ENCODE data around the gene ELF5.

The ELF5 gene

DNA sequence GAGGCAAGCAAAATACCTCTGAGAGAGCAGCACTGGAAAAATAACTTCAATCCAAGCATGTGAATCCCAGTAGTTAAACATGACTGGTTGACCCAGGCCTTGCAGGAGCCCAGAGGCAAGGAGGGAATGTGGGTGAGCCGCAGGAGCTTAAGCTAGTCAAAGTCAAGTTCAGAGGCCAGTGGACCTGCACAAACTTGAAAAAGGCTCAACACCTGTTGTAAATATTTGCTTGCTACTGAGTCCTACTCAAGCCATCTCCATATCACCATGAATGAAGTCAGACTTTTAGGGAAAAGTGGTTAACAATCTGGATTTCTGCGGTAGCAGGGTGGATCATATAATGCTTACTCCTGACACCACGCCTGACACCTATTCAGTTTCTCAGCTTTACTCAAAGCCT lies 79.7 kb downstream of the ELF5 start:
- H3K27me3 ChIP-seq (ENCODE audit: control insufficient read depth in 1 of 2, insufficient read depth in 1 of 2, low read length in 2 of 2): no peaks in the 10 kb centered on the region
- WGBS: 92% methylated on average over 3 of the region's 3 CpGs

DNA sequence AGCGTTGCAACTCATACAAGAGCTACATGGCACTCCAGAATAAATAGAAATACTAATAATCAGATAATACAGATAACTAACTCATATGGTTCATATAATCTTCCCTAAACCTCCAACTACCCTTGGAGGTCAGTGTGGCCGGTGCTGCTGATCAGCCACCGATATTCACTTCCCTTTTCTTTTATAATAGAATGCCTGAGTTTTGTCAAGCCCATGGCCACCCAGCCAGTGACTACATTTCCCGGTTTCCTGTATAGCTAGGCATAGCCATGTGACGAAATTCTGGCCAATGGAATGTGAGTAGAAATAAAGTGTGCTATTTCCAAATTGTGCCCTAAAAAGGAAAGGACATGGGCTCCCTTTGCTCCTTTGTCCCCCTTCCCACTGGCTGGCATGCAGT lies 80.8 kb downstream of the ELF5 start:
- DNase-seq: no peak

More for the DNA sequence above, 79.7 kb downstream of the ELF5 start:
- H3K27ac ChIP-seq (ENCODE audit: low read length, poor library complexity, severe bottlenecking): no peak overlapping the region
- H3K4me1 ChIP-seq (ENCODE audit: control insufficient read depth, insufficient read depth, low read depth, low read length): peaks cover 2% of the 10 kb centered on the region
- no peak overlapping the region for H3K4me2 ChIP-seq (ENCODE audit: low read length, poor library complexity, severe bottlenecking)
- H3K4ac ChIP-seq (ENCODE audit: low read depth in 1 of 2, low read length in 2 of 2): no peak overlapping the region
- no peak overlapping the region for H3K9ac ChIP-seq (ENCODE audit: low read length)
- no peak overlapping the region for H2AK5ac ChIP-seq (ENCODE audit: low read length, severe bottlenecking)
- H3K18ac ChIP-seq (ENCODE audit: low read depth in 1 of 2, low read length in 2 of 2): no peak overlapping the region
- H3K23ac ChIP-seq (ENCODE audit: low read length in 2 of 2): no peak overlapping the region
- no peak overlapping the region for H3K14ac ChIP-seq (ENCODE audit: low read length in 2 of 2)
- H4K8ac ChIP-seq (ENCODE audit: low read length): no peak overlapping the region
- H2BK15ac ChIP-seq (ENCODE audit: low read depth, poor library complexity, severe bottlenecking): no peak overlapping the region
- H3K36me3 ChIP-seq (ENCODE audit: control insufficient read depth in 1 of 2, insufficient read depth in 2 of 2, low read depth in 1 of 2, low read length in 2 of 2): no peaks in the 10 kb centered on the region
- no peak overlapping the region for H2BK12ac ChIP-seq (ENCODE audit: low read length in 2 of 2)
- no peaks in the 10 kb centered on the region for H3K79me1 ChIP-seq (replicated peaks; ENCODE audit: low read length, poor library complexity, severe bottlenecking)
- no peak overlapping the region for H2BK120ac ChIP-seq (ENCODE audit: low read depth, low read length)
- no peaks in the 10 kb centered on the region for H3K9me3 ChIP-seq (ENCODE audit: control insufficient read depth, low read length)
- DNase-seq: no peak
- H2AFZ ChIP-seq (ENCODE audit: low read depth, low read length): no peak overlapping the region
- H3K4me3 ChIP-seq (ENCODE audit: insufficient read depth in 1 of 2, low read depth in 1 of 2, low read length in 2 of 2): no peak overlapping the region
- no peak overlapping the region for H4K91ac ChIP-seq (ENCODE audit: low read length)
- no peak overlapping the region for H2BK5ac ChIP-seq (ENCODE audit: low read depth, low read length, poor library complexity, severe bottlenecking)

DNA sequence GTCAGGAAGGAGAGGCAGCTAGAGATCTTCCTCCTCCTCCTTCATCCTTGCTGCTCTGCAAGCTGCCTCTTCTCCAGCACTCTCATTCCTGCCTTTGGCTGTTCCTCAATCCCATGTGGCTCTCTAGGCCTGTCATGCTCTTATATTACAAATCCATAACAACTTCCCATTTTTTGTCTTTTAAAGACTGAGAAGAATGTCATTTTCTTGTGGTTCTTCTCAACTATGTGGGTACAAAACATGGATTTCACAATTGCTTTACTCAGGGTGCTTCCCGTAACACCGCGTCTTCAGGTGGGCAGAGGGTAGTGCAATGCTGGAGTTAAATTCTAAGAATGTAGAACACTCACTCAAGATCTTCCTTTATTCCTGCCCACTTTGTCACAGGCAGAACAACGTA lies 81.6 kb downstream of the ELF5 start:
- no peak for DNase-seq
- no peak overlapping the region for H3K4me2 ChIP-seq (ENCODE audit: low read length, poor library complexity, severe bottlenecking)
- no peak overlapping the region for H3K27ac ChIP-seq (ENCODE audit: low read length, poor library complexity, severe bottlenecking)
- peaks cover 2% of the 10 kb centered on the region for H3K4me1 ChIP-seq (ENCODE audit: control insufficient read depth, insufficient read depth, low read depth, low read length)
- H3K36me3 ChIP-seq (ENCODE audit: control insufficient read depth in 1 of 2, insufficient read depth in 2 of 2, low read depth in 1 of 2, low read length in 2 of 2): no peaks in the 10 kb centered on the region
- H3K14ac ChIP-seq (ENCODE audit: low read length in 2 of 2): no peak overlapping the region
- WGBS: 97% methylated on average over 4 of the region's 4 CpGs
- no peak overlapping the region for H3K18ac ChIP-seq (ENCODE audit: low read depth in 1 of 2, low read length in 2 of 2)
- H3K4ac ChIP-seq (ENCODE audit: low read depth in 1 of 2, low read length in 2 of 2): no peak overlapping the region
- H2AK5ac ChIP-seq (ENCODE audit: low read length, severe bottlenecking): no peak overlapping the region
- no peak overlapping the region for H3K4me3 ChIP-seq (ENCODE audit: insufficient read depth in 1 of 2, low read depth in 1 of 2, low read length in 2 of 2)
- H3K9me3 ChIP-seq (ENCODE audit: control insufficient read depth, low read length): no peaks in the 10 kb centered on the region
- no peak overlapping the region for H3K23ac ChIP-seq (ENCODE audit: low read length in 2 of 2)
- no peak overlapping the region for H2BK12ac ChIP-seq (ENCODE audit: low read length in 2 of 2)
- H4K8ac ChIP-seq (ENCODE audit: low read length): no peak overlapping the region
- no peaks in the 10 kb centered on the region for H3K79me1 ChIP-seq (replicated peaks; ENCODE audit: low read length, poor library complexity, severe bottlenecking)
- H3K27me3 ChIP-seq (ENCODE audit: control insufficient read depth in 1 of 2, insufficient read depth in 1 of 2, low read length in 2 of 2): no peaks in the 10 kb centered on the region
- no peak overlapping the region for H4K91ac ChIP-seq (ENCODE audit: low read length)
- H2AFZ ChIP-seq (ENCODE audit: low read depth, low read length): no peak overlapping the region
- H2BK15ac ChIP-seq (ENCODE audit: low read depth, poor library complexity, severe bottlenecking): no peak overlapping the region
- no peak overlapping the region for H3K9ac ChIP-seq (ENCODE audit: low read length)
- no peak overlapping the region for H2BK5ac ChIP-seq (ENCODE audit: low read depth, low read length, poor library complexity, severe bottlenecking)
- no peak overlapping the region for H2BK120ac ChIP-seq (ENCODE audit: low read depth, low read length)

More for the DNA sequence above, 80.8 kb downstream of the ELF5 start:
- no peak overlapping the region for H2AFZ ChIP-seq (ENCODE audit: low read depth, low read length)
- no peak overlapping the region for H2BK12ac ChIP-seq (ENCODE audit: low read length in 2 of 2)
- H2BK120ac ChIP-seq (ENCODE audit: low read depth, low read length): no peak overlapping the region
- H2AK5ac ChIP-seq (ENCODE audit: low read length, severe bottlenecking): no peak overlapping the region
- no peak overlapping the region for H3K14ac ChIP-seq (ENCODE audit: low read length in 2 of 2)
- H2BK15ac ChIP-seq (ENCODE audit: low read depth, poor library complexity, severe bottlenecking): no peak overlapping the region
- no peak overlapping the region for H3K4me2 ChIP-seq (ENCODE audit: low read length, poor library complexity, severe bottlenecking)
- no peak overlapping the region for H3K27ac ChIP-seq (ENCODE audit: low read length, poor library complexity, severe bottlenecking)
- no peak overlapping the region for H3K4ac ChIP-seq (ENCODE audit: low read depth in 1 of 2, low read length in 2 of 2)
- no peak overlapping the region for H3K18ac ChIP-seq (ENCODE audit: low read depth in 1 of 2, low read length in 2 of 2)
- no peaks in the 10 kb centered on the region for H3K36me3 ChIP-seq (ENCODE audit: control insufficient read depth in 1 of 2, insufficient read depth in 2 of 2, low read depth in 1 of 2, low read length in 2 of 2)
- 89% methylated on average over 5 of the region's 5 CpGs for WGBS
- no peak overlapping the region for H3K9ac ChIP-seq (ENCODE audit: low read length)
- H3K9me3 ChIP-seq (ENCODE audit: control insufficient read depth, low read length): no peaks in the 10 kb centered on the region
- no peaks in the 10 kb centered on the region for H3K27me3 ChIP-seq (ENCODE audit: control insufficient read depth in 1 of 2, insufficient read depth in 1 of 2, low read length in 2 of 2)
- no peak overlapping the region for H2BK5ac ChIP-seq (ENCODE audit: low read depth, low read length, poor library complexity, severe bottlenecking)
- H3K4me3 ChIP-seq (ENCODE audit: insufficient read depth in 1 of 2, low read depth in 1 of 2, low read length in 2 of 2): no peak overlapping the region
- no peak overlapping the region for H3K23ac ChIP-seq (ENCODE audit: low read length in 2 of 2)
- H4K8ac ChIP-seq (ENCODE audit: low read length): no peak overlapping the region
- H3K4me1 ChIP-seq (ENCODE audit: control insufficient read depth, insufficient read depth, low read depth, low read length): peaks cover 2% of the 10 kb centered on the region
- no peaks in the 10 kb centered on the region for H3K79me1 ChIP-seq (replicated peaks; ENCODE audit: low read length, poor library complexity, severe bottlenecking)
- no peak overlapping the region for H4K91ac ChIP-seq (ENCODE audit: low read length)

Data from mesenchymal stem cell (in vitro differentiated cells and primary cell).